HEK293T (cell line): ENCODE measurements around the gene MESD.

ENCODE experiments used
- CTCF ChIA-PET: fragments of 350-600 bp; formaldehyde crosslinking; extraction: SDS; loops from one replicate; lab custom pipeline; 2021; ENCODE audit warnings: antibody characterized with exemption, inconsistent platforms; lab: Yijun Ruan, JAX
- POLR2A ChIA-PET: fragments of 350-600 bp; formaldehyde crosslinking; extraction: SDS; loops from one replicate; lab custom pipeline; 2020; ENCODE audit warnings: antibody characterized with exemption, inconsistent platforms; lab: Yijun Ruan, JAX
- DNase-seq: peaks from one replicate; pipeline ENCODE4 v3.0.0; 2012; ENCODE audit warnings: mixed read lengths; ENCODE audit errors: extremely low spot score
- ARNT ChIP-seq: fragments of 450-650 bp; IDR thresholded peaks from 2 replicates; pipeline ENCODE4 v1.6.1; 2017; ENCODE audit warnings: mild to moderate bottlenecking
- BHLHE40 ChIP-seq: fragments of 450-650 bp; IDR thresholded peaks from 2 replicates; pipeline ENCODE4 v1.6.1; 2016; ENCODE audit warnings: mild to moderate bottlenecking, moderate library complexity, borderline replicate concordance
- CTBP1 ChIP-seq: fragments of 450-650 bp; IDR thresholded peaks from 2 replicates; pipeline ENCODE4 v1.6.1; 2016; ENCODE audit warnings: borderline replicate concordance
- ELF4 ChIP-seq: fragments of 450-650 bp; IDR thresholded peaks from 2 replicates; pipeline ENCODE4 v1.6.1; 2017; ENCODE audit warnings: antibody characterized with exemption
- FOXA1 ChIP-seq: fragments of 450-650 bp; IDR thresholded peaks from 2 replicates; pipeline ENCODE4 v1.6.1; 2016; ENCODE audit warnings: mild to moderate bottlenecking
- FOXK2 ChIP-seq: fragments of 450-650 bp; IDR thresholded peaks from 2 replicates; pipeline ENCODE4 v1.6.1; 2016; ENCODE audit warnings: mild to moderate bottlenecking
- FOXM1 ChIP-seq: fragments of 450-650 bp; IDR thresholded peaks from 2 replicates; pipeline ENCODE4 v1.6.1; 2017; ENCODE audit warnings: mild to moderate bottlenecking, borderline replicate concordance
- HDGF ChIP-seq: fragments of 450-650 bp; IDR thresholded peaks from 2 replicates; pipeline ENCODE4 v1.6.1; 2017; ENCODE audit warnings: antibody characterized with exemption, borderline replicate concordance
- L3MBTL2 ChIP-seq: fragments of 450-650 bp; conservative IDR thresholded peaks from 2 replicates; pipeline ENCODE4 v1.6.1; 2016; ENCODE audit warnings: mild to moderate bottlenecking
- LEF1 ChIP-seq: fragments of 450-650 bp; IDR thresholded peaks from 2 replicates; pipeline ENCODE4 v1.6.1; 2017; ENCODE audit warnings: mild to moderate bottlenecking, borderline replicate concordance
- NFRKB ChIP-seq: fragments of 450-650 bp; IDR thresholded peaks from 2 replicates; pipeline ENCODE4 v1.6.1; 2016; ENCODE audit warnings: mild to moderate bottlenecking, moderate library complexity
- SP1 ChIP-seq: fragments of 450-650 bp; IDR thresholded peaks from 2 replicates; pipeline ENCODE4 v1.6.1; 2017
- SUZ12 ChIP-seq: fragments of 450-650 bp; IDR thresholded peaks from 2 replicates; pipeline ENCODE4 v1.6.1; 2016; ENCODE audit warnings: mild to moderate bottlenecking
- TARDBP ChIP-seq: fragments of 450-650 bp; IDR thresholded peaks from 2 replicates; pipeline ENCODE4 v1.6.1; 2016
- ZNF384 ChIP-seq: fragments of 450-650 bp; IDR thresholded peaks from 2 replicates; pipeline ENCODE4 v1.6.1; 2016
- TF ChIP-seq, protein P1 (sequence below): fragments of 450-650 bp; IDR thresholded peaks from 2 replicates; pipeline ENCODE4 v1.6.1; 2016

Gene MESD

DNA sequence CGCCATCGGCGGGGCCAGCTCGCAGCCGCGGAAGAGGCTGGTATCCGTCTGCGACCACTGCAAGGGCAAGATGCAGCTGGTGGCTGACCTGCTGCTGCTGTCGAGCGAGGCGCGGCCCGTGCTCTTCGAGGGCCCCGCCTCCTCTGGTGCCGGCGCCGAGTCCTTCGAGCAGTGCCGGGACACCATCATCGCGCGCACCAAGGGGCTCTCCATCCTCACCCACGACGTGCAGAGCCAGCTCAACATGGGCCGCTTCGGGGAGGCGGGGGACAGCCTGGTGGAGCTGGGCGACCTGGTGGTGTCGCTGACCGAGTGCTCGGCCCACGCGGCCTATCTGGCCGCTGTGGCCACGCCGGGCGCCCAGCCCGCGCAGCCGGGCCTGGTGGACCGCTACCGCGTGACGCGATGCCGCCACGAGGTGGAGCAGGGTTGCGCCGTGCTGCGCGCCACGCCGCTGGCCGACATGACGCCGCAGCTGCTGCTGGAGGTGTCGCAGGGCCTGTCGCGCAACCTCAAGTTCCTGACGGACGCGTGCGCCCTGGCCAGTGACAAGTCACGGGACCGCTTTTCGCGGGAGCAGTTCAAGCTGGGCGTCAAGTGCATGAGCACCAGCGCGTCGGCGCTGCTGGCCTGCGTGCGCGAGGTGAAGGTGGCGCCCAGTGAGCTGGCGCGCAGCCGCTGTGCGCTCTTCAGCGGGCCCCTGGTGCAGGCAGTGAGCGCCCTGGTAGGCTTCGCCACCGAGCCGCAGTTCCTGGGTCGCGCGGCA, 12.9 kb upstream of the MESD start:
- no peak for DNase-seq
- ChIA-PET POLR2A (interaction anchor here (0.6 to 3.0 kb wide), 5 partner anchors 11 to 263 kb away, joined by 3 to 34 read pairs (median 9); no protein-coding TSS in a partner anchor), CTCF (interaction anchor here (0.6 to 1.2 kb wide), 3 partner anchors 12 to 263 kb away, joined by 3 to 5 read pairs (median 3); no protein-coding TSS in a partner anchor)
- TF ChIP-seq FOXA1 (no peak), BHLHE40 (no peak), ARNT (no peak), TARDBP (no peak), SP1 (no peak), LEF1 (no peak), ZNF384 (no peak)

DNA sequence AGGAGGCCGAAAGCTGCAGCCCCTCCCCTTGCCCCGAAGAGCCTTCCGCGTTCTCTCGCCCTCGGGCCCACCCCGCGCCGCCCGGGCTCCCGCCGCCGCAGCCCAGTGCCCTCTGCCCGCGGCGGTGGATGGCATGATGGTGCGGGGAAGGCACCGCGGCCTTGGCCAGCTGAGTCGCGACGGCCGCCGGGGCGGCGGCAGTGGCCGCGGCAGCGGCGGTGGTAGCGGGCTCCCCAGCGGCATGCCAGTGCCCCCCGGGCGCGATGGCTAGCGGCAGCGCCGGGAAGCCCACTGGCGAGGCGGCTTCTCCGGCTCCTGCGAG, 12.4 kb upstream of the MESD start:
- no peak for DNase-seq
- ChIA-PET CTCF (interaction anchor here (0.6 to 1.2 kb wide), 3 partner anchors 11 to 264 kb away, joined by 3 to 5 read pairs (median 3); no protein-coding TSS in a partner anchor), POLR2A (interaction anchor here (0.7 to 3.0 kb wide), 11 partner anchors 11 to 264 kb away, joined by 3 to 34 read pairs (median 4); no protein-coding TSS in a partner anchor)
- TF ChIP-seq, protein P1, sequence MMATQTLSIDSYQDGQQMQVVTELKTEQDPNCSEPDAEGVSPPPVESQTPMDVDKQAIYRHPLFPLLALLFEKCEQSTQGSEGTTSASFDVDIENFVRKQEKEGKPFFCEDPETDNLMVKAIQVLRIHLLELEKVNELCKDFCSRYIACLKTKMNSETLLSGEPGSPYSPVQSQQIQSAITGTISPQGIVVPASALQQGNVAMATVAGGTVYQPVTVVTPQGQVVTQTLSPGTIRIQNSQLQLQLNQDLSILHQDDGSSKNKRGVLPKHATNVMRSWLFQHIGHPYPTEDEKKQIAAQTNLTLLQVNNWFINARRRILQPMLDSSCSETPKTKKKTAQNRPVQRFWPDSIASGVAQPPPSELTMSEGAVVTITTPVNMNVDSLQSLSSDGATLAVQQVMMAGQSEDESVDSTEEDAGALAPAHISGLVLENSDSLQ, result no peak
- TF ChIP-seq HDGF (no peak), SP1 (no peak), ELF4 (no peak), TARDBP (no peak), LEF1 (no peak), NFRKB (no peak), ARNT (no peak), FOXK2 (no peak), FOXA1 (no peak), L3MBTL2 (no peak), SUZ12 (no peak), CTBP1 (no peak), BHLHE40 (no peak)

DNA sequence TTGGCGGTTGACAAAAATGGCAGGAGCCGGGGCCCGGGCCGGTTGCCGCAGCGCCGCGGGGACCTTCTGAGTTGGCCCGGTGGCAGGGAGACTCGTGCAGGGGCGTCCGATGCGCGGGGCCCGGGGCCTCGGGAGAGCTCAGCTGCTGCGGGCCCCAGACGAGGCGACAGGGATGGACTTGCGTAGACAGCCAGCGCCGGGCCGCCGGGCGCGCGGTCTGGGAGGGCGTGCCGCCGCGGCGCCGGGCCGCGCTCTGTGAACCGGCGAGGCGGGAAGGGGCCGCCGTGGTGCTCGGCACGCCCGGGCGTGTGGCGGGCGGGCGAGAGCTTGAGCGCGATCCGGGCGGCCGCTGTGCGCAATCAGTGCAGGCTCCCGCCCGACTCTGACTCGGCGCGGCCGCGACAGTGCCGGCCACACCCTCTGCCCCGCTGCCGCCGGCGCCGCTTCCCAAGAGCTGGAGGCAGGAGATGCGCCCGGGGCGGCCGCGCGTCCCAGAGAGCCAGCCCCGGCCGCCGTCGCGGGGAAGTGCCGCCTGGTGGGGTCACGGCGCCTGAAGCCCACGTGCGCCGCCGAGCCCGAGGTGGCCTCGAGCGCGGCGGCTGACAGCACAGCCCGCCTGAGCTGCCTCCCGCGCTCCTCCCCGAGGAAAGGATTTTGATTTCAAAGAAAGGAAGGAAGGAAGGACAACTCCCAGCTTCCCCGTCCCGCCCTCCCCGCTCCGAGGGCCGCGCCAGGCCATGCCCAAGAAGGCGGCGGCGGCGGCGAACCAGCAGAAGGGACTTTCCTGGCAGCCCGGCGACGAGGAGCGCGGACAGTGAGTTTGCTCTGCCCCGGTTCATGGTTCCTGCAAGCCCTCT, 11.8 kb upstream of the MESD start:
- TF ChIP-seq FOXA1 (no peak), L3MBTL2 (peak; percentile 59), ARNT (peak; percentile 47; the same call in 1 of the 2 replicates), TARDBP (no peak), NFRKB (no peak), HDGF (no peak), BHLHE40 (no peak), ZNF384 (no peak), SP1 (no peak), CTBP1 (no peak), FOXM1 (no peak), ELF4 (no peak), FOXK2 (no peak), SUZ12 (no peak), LEF1 (peak; percentile 9; the same call in 1 of the 2 replicates)
- TF ChIP-seq, protein P1, result no peak
- DNase-seq, result peak; percentile 67
- ChIA-PET CTCF (interaction anchor here (0.6 to 1.2 kb wide), 3 partner anchors 10 to 265 kb away, joined by 3 to 5 read pairs (median 3); no protein-coding TSS in a partner anchor), POLR2A (interaction anchor here (0.7 to 3.0 kb wide), 13 partner anchors 10 to 264 kb away, joined by 3 to 34 read pairs (median 4); no protein-coding TSS in a partner anchor)

DNA sequence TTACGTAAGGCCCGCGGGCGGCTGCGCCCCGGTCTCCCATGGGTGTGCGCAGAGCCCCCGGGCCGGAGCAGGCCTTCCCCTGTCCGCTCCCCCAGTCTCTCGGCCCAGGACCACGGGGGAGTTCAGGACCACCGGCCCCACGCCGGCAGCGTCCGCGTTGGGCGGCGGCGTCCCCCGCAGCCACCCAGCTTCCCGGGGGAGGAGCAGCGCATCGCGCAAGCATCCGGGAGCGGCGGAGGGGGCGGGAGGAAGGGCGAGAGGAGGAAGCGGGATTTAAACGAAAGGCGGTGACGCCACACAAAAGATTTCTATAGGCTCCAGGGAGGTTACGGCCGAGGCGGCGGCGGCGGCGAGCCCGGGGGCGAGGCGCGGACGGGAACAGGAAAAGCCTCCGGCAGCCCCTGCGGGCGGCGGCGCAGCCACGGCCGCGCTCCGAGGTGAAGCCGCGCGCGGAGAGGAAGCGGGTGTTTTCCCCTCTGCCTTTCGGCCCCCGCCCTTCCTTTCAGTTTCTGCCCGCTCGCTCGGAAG, 11.1 kb upstream of the MESD start, which contains the start of gene TLNRD1:
Gene TLNRD1, plus strand, starts transcription at position 300 of the 528 bp plus-strand sequence. CDS start 1,349 bp downstream, outside the sequence.
- ChIA-PET POLR2A (interaction anchor here (0.8 to 3.0 kb wide), 11 partner anchors 9 to 265 kb away, joined by 3 to 34 read pairs (median 3); no protein-coding TSS in a partner anchor), CTCF (interaction anchor here (0.7 kb wide), 1 partner anchor 266 kb away, joined by 3 read pairs; no protein-coding TSS in a partner anchor)
- peak; percentile 88 for DNase-seq
- TF ChIP-seq ELF4 (peak; percentile 64), SUZ12 (no peak), HDGF (no peak), L3MBTL2 (peak; percentile 73), TARDBP (no peak), FOXK2 (no peak), FOXA1 (no peak), SP1 (no peak), LEF1 (no peak), BHLHE40 (no peak), FOXM1 (no peak), CTBP1 (no peak), NFRKB (no peak), ARNT (no peak), ZNF384 (no peak)
- TF ChIP-seq, protein P1, result no peak
